Measurements from ENCODE around the gene CDC42EP5.

DNA sequence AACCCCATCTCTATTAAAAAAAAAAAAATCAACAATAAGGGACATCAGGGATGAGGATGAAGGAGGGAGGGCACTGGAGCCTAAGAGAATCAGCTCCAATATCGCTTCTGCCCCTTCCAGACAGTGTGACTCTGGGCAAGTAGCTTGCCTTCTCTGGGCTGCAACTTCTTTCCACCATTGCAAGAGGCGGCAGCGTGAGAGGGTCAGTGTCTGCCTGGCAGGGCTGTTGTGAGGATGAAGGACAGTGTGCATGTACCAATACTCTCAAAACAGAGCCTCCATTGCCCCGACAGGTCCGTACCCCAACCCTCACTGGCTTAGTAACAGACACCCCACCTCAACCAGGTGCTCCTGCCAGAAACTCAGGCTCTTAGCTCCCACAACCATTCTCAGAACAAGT is 39.4 kb downstream of the CDC42EP5 start:
- TF ChIP-seq POLR2A (IDR thresholded peaks at IDR 0.05; ENCODE audit: low read depth, low read length) (no peak), POLR2AphosphoS5 (IDR thresholded peaks at IDR 0.05; ENCODE audit: low read depth, low read length) (no peak), TAF1 (IDR thresholded peaks at IDR 0.05; ENCODE audit: low read depth, low read length) (no peak), SPI1 (IDR thresholded peaks at IDR 0.05; ENCODE audit: low read depth, low read length) (no peak), POU2F2 (IDR thresholded peaks at IDR 0.05; ENCODE audit: low read depth, low read length) (no peak)

Data from GM12891 (cell line).